Transverse colon (tissue), 4 donors: ENCODE results near the gene MFRP.

Experiments used
- POLR2A ChIP-seq: fragments of 450-650 bp; IDR thresholded peaks from one replicate; pipeline ENCODE4 v1.6.1; 2016; ENCODE audit warnings: antibody characterized with exemption, mild to moderate bottlenecking, moderate library complexity
- POLR2AphosphoS5 ChIP-seq, 3 donors: sonication (generic); formaldehyde crosslinking; IDR thresholded peaks; one replicate each; pipeline ENCODE4 v1.6.1; 2016; ENCODE audit warnings: antibody characterized with exemption in 3 of 3
- TF ChIP-seq, protein P1 (sequence below), 5 experiments: fragments of 200-600 bp in 3 of 5; fragments of 450-650 bp in 2 of 5; sonication (generic) in 3 of 5; IDR thresholded peaks; 1 replicate in 2 of 5; 2 replicates in 3 of 5; pipeline ENCODE4 v1.5.1; 2016 to 2017; ENCODE audit warnings: antibody characterized with exemption in 5 of 5, inconsistent platforms in 3 of 5, mild to moderate bottlenecking in 2 of 5, moderate library complexity in 1 of 5

DNA sequence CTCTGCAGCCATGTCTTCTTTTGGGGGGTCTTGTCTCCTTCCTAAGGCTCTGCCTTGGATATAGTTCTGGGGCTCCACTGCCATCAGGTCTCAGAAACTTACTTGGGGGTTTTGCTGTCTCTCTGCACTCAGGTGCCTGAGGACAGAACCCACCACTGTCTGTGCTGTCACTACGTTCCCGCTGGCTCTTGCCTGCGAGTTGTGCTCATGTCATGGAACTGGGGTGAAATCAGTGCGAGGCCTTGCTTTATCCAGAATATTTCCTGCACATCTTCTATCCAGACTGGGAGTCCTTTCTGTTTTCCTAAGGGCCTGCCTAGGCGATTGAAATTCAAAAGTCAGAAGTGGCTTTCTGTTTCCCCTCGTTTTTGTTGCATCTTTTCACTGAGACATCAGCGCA is 41.6 kb upstream of the MFRP start:
- TF ChIP-seq, protein P1, sequence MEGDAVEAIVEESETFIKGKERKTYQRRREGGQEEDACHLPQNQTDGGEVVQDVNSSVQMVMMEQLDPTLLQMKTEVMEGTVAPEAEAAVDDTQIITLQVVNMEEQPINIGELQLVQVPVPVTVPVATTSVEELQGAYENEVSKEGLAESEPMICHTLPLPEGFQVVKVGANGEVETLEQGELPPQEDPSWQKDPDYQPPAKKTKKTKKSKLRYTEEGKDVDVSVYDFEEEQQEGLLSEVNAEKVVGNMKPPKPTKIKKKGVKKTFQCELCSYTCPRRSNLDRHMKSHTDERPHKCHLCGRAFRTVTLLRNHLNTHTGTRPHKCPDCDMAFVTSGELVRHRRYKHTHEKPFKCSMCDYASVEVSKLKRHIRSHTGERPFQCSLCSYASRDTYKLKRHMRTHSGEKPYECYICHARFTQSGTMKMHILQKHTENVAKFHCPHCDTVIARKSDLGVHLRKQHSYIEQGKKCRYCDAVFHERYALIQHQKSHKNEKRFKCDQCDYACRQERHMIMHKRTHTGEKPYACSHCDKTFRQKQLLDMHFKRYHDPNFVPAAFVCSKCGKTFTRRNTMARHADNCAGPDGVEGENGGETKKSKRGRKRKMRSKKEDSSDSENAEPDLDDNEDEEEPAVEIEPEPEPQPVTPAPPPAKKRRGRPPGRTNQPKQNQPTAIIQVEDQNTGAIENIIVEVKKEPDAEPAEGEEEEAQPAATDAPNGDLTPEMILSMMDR (IDR thresholded peaks at IDR 0.05), result no peak
- TF ChIP-seq POLR2AphosphoS5 (IDR thresholded peaks at IDR 0.05) (no peak), POLR2A (no peak)
